ENCODE data around the gene TMA7B. TPM values are rescaled to one million over a fixed set of nuclear protein-coding genes. Genes with fewer than 3 reads are reported as not detected.

TMA7B gene
- total RNA-seq, 1 donor = not detected

GRCh38 chr22:39928536-39929520 is 31.4 kb upstream of the TMA7B start:
- peaks cover 29% of the 10 kb centered on the region for H3K27me3 ChIP-seq (ENCODE audit: insufficient read depth, low read length)

DNA sequence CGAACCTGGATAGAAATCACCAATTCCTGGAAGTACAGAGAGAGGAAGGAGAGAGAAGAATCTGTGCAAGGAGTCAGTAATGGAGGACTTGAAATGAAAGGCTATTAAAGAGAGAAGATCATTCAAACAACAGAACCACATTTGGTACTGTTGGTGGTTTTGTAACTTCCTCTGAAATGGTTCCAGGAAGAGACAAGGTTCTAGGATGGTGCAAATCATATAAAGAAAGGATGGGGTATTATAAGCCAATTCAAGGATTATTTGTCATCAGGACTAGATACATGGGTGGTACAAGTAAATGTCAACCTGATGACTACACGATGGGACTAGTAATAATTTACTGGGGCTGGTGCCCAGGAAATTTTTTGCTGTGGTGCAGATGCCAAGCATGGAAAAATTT is 28.9 kb upstream of the TMA7B start:
- Histone ChIP-seq H3K79me2 (ENCODE audit: insufficient read depth, low read length) (no peaks in the 10 kb centered on the region), H4K20me1 (ENCODE audit: insufficient read depth, low read length) (no peaks in the 10 kb centered on the region), H3K4me3 (ENCODE audit: insufficient read depth, low read length) (no peak overlapping the region), H2AFZ (ENCODE audit: low read length) (no peak overlapping the region), H3K27me3 (ENCODE audit: insufficient read depth, low read length) (peaks cover 36% of the 10 kb centered on the region), H3K36me3 (ENCODE audit: insufficient read depth, low read length) (no peaks in the 10 kb centered on the region), H3K4me2 (ENCODE audit: insufficient read depth, low read length) (no peak overlapping the region), H3K4me1 (ENCODE audit: insufficient read depth, low read length) (no peaks in the 10 kb centered on the region), H3K27ac (ENCODE audit: low read depth, low read length) (no peak overlapping the region), H3K9me3 (ENCODE audit: low read depth, low read length) (no peaks in the 10 kb centered on the region)
- DNase-seq (ENCODE audit: insufficient read length, low spot score, missing footprints) = no peak
- TF ChIP-seq, protein P1, sequence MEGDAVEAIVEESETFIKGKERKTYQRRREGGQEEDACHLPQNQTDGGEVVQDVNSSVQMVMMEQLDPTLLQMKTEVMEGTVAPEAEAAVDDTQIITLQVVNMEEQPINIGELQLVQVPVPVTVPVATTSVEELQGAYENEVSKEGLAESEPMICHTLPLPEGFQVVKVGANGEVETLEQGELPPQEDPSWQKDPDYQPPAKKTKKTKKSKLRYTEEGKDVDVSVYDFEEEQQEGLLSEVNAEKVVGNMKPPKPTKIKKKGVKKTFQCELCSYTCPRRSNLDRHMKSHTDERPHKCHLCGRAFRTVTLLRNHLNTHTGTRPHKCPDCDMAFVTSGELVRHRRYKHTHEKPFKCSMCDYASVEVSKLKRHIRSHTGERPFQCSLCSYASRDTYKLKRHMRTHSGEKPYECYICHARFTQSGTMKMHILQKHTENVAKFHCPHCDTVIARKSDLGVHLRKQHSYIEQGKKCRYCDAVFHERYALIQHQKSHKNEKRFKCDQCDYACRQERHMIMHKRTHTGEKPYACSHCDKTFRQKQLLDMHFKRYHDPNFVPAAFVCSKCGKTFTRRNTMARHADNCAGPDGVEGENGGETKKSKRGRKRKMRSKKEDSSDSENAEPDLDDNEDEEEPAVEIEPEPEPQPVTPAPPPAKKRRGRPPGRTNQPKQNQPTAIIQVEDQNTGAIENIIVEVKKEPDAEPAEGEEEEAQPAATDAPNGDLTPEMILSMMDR (IDR thresholded peaks at IDR 0.05; ENCODE audit: extremely low read depth, low read depth, low read length) = no peak

More at GRCh38 chr22:39928536-39929520, 31.4 kb upstream of the TMA7B start:
- H3K27ac ChIP-seq (ENCODE audit: low read depth, low read length) = no peak overlapping the region
- no peak overlapping the region for H2AFZ ChIP-seq (ENCODE audit: low read length)
- no peaks in the 10 kb centered on the region for H4K20me1 ChIP-seq (ENCODE audit: insufficient read depth, low read length)
- no peaks in the 10 kb centered on the region for H3K4me1 ChIP-seq (ENCODE audit: insufficient read depth, low read length)
- H3K4me2 ChIP-seq (ENCODE audit: insufficient read depth, low read length) = no peak overlapping the region
- no peaks in the 10 kb centered on the region for H3K79me2 ChIP-seq (ENCODE audit: insufficient read depth, low read length)
- peak; percentile 70 for DNase-seq (ENCODE audit: insufficient read length, low spot score, missing footprints)
- TF ChIP-seq, protein P1 (IDR thresholded peaks at IDR 0.05; ENCODE audit: extremely low read depth, low read depth, low read length) = no peak
- no peaks in the 10 kb centered on the region for H3K9me3 ChIP-seq (ENCODE audit: low read depth, low read length)
- no peaks in the 10 kb centered on the region for H3K36me3 ChIP-seq (ENCODE audit: insufficient read depth, low read length)
- no peak overlapping the region for H3K4me3 ChIP-seq (ENCODE audit: insufficient read depth, low read length)

DNA sequence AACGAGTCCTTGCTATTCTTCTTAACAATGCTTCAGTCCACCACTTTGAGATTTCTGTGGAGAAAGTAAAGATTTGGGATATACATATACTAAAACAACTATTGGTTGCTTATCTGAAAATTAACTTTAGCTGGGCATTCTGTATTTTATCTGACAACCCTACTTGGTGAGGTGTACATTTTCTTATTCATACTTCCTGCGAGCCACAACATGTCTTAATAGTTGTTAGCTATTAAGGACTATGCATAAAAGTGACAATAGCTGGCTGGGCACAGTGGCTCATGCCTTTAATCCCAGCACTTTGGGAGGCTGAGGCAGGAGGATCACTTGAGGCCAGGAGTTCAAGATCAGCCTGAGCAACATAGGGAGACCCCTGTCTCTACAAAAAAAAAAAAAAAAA is 28.0 kb upstream of the TMA7B start:
- H3K4me1 ChIP-seq (ENCODE audit: insufficient read depth, low read length) = no peaks in the 10 kb centered on the region
- H3K4me3 ChIP-seq (ENCODE audit: insufficient read depth, low read length) = no peak overlapping the region
- TF ChIP-seq, protein P1 (IDR thresholded peaks at IDR 0.05; ENCODE audit: extremely low read depth, low read depth, low read length) = no peak
- no peak overlapping the region for H3K27ac ChIP-seq (ENCODE audit: low read depth, low read length)
- H3K4me2 ChIP-seq (ENCODE audit: insufficient read depth, low read length) = no peak overlapping the region
- DNase-seq (ENCODE audit: insufficient read length, low spot score, missing footprints) = no peak
- H2AFZ ChIP-seq (ENCODE audit: low read length) = no peak overlapping the region
- H4K20me1 ChIP-seq (ENCODE audit: insufficient read depth, low read length) = no peaks in the 10 kb centered on the region
- no peaks in the 10 kb centered on the region for H3K9me3 ChIP-seq (ENCODE audit: low read depth, low read length)
- H3K79me2 ChIP-seq (ENCODE audit: insufficient read depth, low read length) = no peaks in the 10 kb centered on the region
- H3K36me3 ChIP-seq (ENCODE audit: insufficient read depth, low read length) = no peaks in the 10 kb centered on the region
- peaks cover 34% of the 10 kb centered on the region for H3K27me3 ChIP-seq (ENCODE audit: insufficient read depth, low read length)

- Histone ChIP-seq H3K27ac (ENCODE audit: low read depth, low read length) (no peak overlapping the region), H3K9me3 (ENCODE audit: low read depth, low read length) (no peaks in the 10 kb centered on the region), H3K79me2 (ENCODE audit: insufficient read depth, low read length) (no peaks in the 10 kb centered on the region), H4K20me1 (ENCODE audit: insufficient read depth, low read length) (no peaks in the 10 kb centered on the region), H3K36me3 (ENCODE audit: insufficient read depth, low read length) (no peaks in the 10 kb centered on the region), H2AFZ (ENCODE audit: low read length) (no peak overlapping the region), H3K4me2 (ENCODE audit: insufficient read depth, low read length) (no peak overlapping the region), H3K27me3 (ENCODE audit: insufficient read depth, low read length) (peaks cover 35% of the 10 kb centered on the region), H3K4me3 (ENCODE audit: insufficient read depth, low read length) (no peak overlapping the region), H3K4me1 (ENCODE audit: insufficient read depth, low read length) (no peaks in the 10 kb centered on the region)
- TF ChIP-seq, protein P1 (IDR thresholded peaks at IDR 0.05; ENCODE audit: extremely low read depth, low read depth, low read length) = peak; percentile 70
- DNase-seq (ENCODE audit: insufficient read length, low spot score, missing footprints) = no peak
Observed at GRCh38 chr22:39932918-39933649, 27.1 kb upstream of the TMA7B start.

Data from osteoblast (primary cell).